ENCODE data around the gene GNGT2.

GRCh38 chr17:49249292-49249794 lies 39.0 kb upstream of the GNGT2 start:
- TF ChIP-seq CTCF (IDR thresholded peaks at IDR 0.05; ENCODE audit: poor library complexity, severe bottlenecking), result no peak
- TF ChIP-seq EZH2 (IDR thresholded peaks at IDR 0.05; ENCODE audit: borderline replicate concordance, insufficient read depth, low read length, poor library complexity, severe bottlenecking), result no peak
- TF ChIP-seq SMC3 (conservative IDR thresholded peaks at IDR 0.05; ENCODE audit: poor library complexity), result no peak

Measured in neural cell (in vitro differentiated cells).